SU-DHL-6 (cell line): ENCODE results near the gene STKLD1.

Experiments used
- H2AFZ ChIP-seq: fragments of 200-600 bp; sonication (generic); 2 replicates; pipeline ENCODE4 v1.6.1; 2014; ENCODE audit warnings: low read depth, mild to moderate bottlenecking, moderate library complexity, mixed read lengths, antibody characterized with exemption, low read length; ENCODE audit not compliant: severe bottlenecking
- H3F3A ChIP-seq: fragments of 200-600 bp; shearing (Covaris generic); 2 replicates; pipeline ENCODE4 v1.6.0; 2016; ENCODE audit warnings: antibody characterized with exemption, mild to moderate bottlenecking; ENCODE audit not compliant: insufficient read depth
- H3K27ac ChIP-seq: fragments of 200-600 bp; sonication (generic); 2 replicates; pipeline ENCODE4 v1.5.1; 2016; ENCODE audit warnings: low read depth, mild to moderate bottlenecking, low read length, moderate library complexity, mixed read lengths
- H3K27me3 ChIP-seq: fragments of 200-600 bp; sonication (generic), shearing (Covaris generic); 2 replicates; pipeline ENCODE4 v1.6.0; 2014; ENCODE audit warnings: mild to moderate bottlenecking, low read length
- H3K36me3 ChIP-seq: fragments of 200-600 bp; sonication (generic); 2 replicates; pipeline ENCODE4 v1.6.1; 2014; ENCODE audit warnings: mild to moderate bottlenecking, low read length, mixed read lengths
- H3K4me2 ChIP-seq: fragments of 300-600, 200-600 bp; shearing (Covaris generic), sonication (generic); 2 replicates; pipeline ENCODE4 v1.6.0; 2014; ENCODE audit warnings: low read length, low read depth, mild to moderate bottlenecking; ENCODE audit not compliant: poor library complexity, severe bottlenecking
- H3K4me3 ChIP-seq: fragments of 200-600 bp; sonication (generic); 2 replicates; pipeline ENCODE4 v1.5.1; 2014; ENCODE audit warnings: antibody characterized with exemption, low read length, mild to moderate bottlenecking, mixed read lengths; ENCODE audit not compliant: insufficient read depth, poor library complexity, severe bottlenecking
- H3K79me2 ChIP-seq: fragments of 200-600 bp; sonication (generic); 2 replicates; pipeline ENCODE4 v1.6.1; 2014; ENCODE audit warnings: mild to moderate bottlenecking, low read length, moderate library complexity; ENCODE audit not compliant: insufficient read depth
- H3K9ac ChIP-seq: fragments of 200-600 bp; sonication (generic); 2 replicates; pipeline ENCODE4 v1.7.0; 2014; ENCODE audit warnings: mild to moderate bottlenecking, low read length
- H3K9me2 ChIP-seq: fragments of 200-600 bp; sonication (generic); replicated peaks from 2 replicates; pipeline ENCODE4 v1.6.1; 2014; ENCODE audit warnings: low read length; ENCODE audit not compliant: insufficient read depth
- H3K9me3 ChIP-seq: fragments of 200-600 bp; sonication (generic); 2 replicates; pipeline ENCODE4 v1.6.1; 2014; ENCODE audit warnings: low read length, mixed read lengths; ENCODE audit not compliant: insufficient read depth
- H4K20me1 ChIP-seq: fragments of 200-600 bp; sonication (generic); 2 replicates; pipeline ENCODE4 v1.6.1; 2014; ENCODE audit warnings: low read depth, mild to moderate bottlenecking, antibody characterized with exemption, low read length, moderate library complexity, mixed read lengths
- CTCF ChIP-seq: fragments of 200-600 bp; sonication (generic); IDR thresholded peaks from one replicate; pipeline ENCODE4 v1.5.1; 2017; ENCODE audit warnings: antibody characterized with exemption, mild to moderate bottlenecking, low read length, moderate library complexity; ENCODE audit not compliant: insufficient read depth, poor library complexity, severe bottlenecking
- EZH2phosphoT487 ChIP-seq: fragments of 200-600 bp; sonication (generic), shearing (Covaris generic); conservative IDR thresholded peaks from 2 replicates; pipeline ENCODE4 v1.6.1; 2018; ENCODE audit warnings: mild to moderate bottlenecking, antibody characterized with exemption, low read length, moderate library complexity, mixed read lengths

The STKLD1 gene

GRCh38 chr9:133361507-133362092 lies 14.6 kb upstream of the STKLD1 start:
- TF ChIP-seq EZH2phosphoT487 (no peak), CTCF (no peak)
- H3K9me2 ChIP-seq = no peaks in the 10 kb centered on the region

GRCh38 chr9:133362359-133363044 lies 13.7 kb upstream of the STKLD1 start:
- no peak overlapping the region for H3K9ac ChIP-seq
- H3K27me3 ChIP-seq = no peaks in the 10 kb centered on the region
- TF ChIP-seq EZH2phosphoT487 = no peak
- TF ChIP-seq CTCF = no peak
- no peak overlapping the region for H3K27ac ChIP-seq
- H4K20me1 ChIP-seq = no peaks in the 10 kb centered on the region
- H3K9me2 ChIP-seq = no peaks in the 10 kb centered on the region
- H3K4me2 ChIP-seq = no peak overlapping the region
- 0 out of 2 replicates have a peak, but pooled peaks cover 5% of the 10 kb centered on the region for H3F3A ChIP-seq
- H2AFZ ChIP-seq = no peak overlapping the region
- H3K79me2 ChIP-seq = peaks cover 9% of the 10 kb centered on the region; the same call in 1 of the 2 replicates
- H3K4me3 ChIP-seq = no peak overlapping the region
- no peaks in the 10 kb centered on the region for H3K9me3 ChIP-seq
- peaks cover 6% of the 10 kb centered on the region for H3K36me3 ChIP-seq

More at GRCh38 chr9:133361507-133362092, 14.6 kb upstream of the STKLD1 start:
- no peaks in the 10 kb centered on the region for H4K20me1 ChIP-seq
- H3K9me3 ChIP-seq = no peaks in the 10 kb centered on the region
- H2AFZ ChIP-seq = no peak overlapping the region
- no peak overlapping the region for H3K4me3 ChIP-seq
- H3K36me3 ChIP-seq = peaks cover 6% of the 10 kb centered on the region
- H3K27ac ChIP-seq = no peak overlapping the region
- peaks cover 15% of the 10 kb centered on the region; the same call in 1 of the 2 replicates for H3K79me2 ChIP-seq
- H3K4me2 ChIP-seq = no peak overlapping the region
- no peak overlapping the region for H3K9ac ChIP-seq
- no peaks in the 10 kb centered on the region for H3K27me3 ChIP-seq
- H3F3A ChIP-seq = 0 out of 2 replicates have a peak, but pooled peaks cover 5% of the 10 kb centered on the region

- Histone ChIP-seq H3K79me2 (peaks cover 46% of the 10 kb centered on the region), H3K9me2 (no peaks in the 10 kb centered on the region), H3F3A (no peaks in the 10 kb centered on the region), H3K27me3 (no peaks in the 10 kb centered on the region), H3K27ac (no peak overlapping the region), H3K9ac (no peak overlapping the region), H3K36me3 (peaks cover 6% of the 10 kb centered on the region), H3K4me2 (no peak overlapping the region), H4K20me1 (no peaks in the 10 kb centered on the region; the same call in 1 of the 2 replicates), H3K4me3 (no peak overlapping the region), H3K9me3 (no peaks in the 10 kb centered on the region), H2AFZ (no peak overlapping the region)
- no peak for TF ChIP-seq EZH2phosphoT487
- no peak for TF ChIP-seq CTCF
Observed at GRCh38 chr9:133366435-133366834, 9.7 kb upstream of the STKLD1 start.
